Neural cell (in vitro differentiated cells): ENCODE data around the gene PRF1. TPM values are rescaled to one million over a fixed set of nuclear protein-coding genes. Genes with fewer than 3 reads are reported as not detected.

ENCODE experiments used
- H2AFZ ChIP-seq: fragments of 200-600, 300-800 bp; sonication (generic), shearing (Covaris generic); 2 replicates; pipeline ENCODE4 v1.6.0; 2014; ENCODE audit warnings: low read depth, mild to moderate bottlenecking, antibody characterized with exemption, low read length, moderate library complexity
- H3F3A ChIP-seq: fragments of 200-600 bp; shearing (Covaris generic); 2 replicates; pipeline ENCODE4 v1.6.1; 2016; ENCODE audit warnings: mild to moderate bottlenecking, moderate library complexity, mixed read lengths, antibody characterized with exemption, low read length; ENCODE audit not compliant: insufficient read depth, poor library complexity, severe bottlenecking
- H3K27ac ChIP-seq: fragments of 200-600, 300-800 bp; sonication (generic), shearing (Covaris generic); 2 replicates; pipeline ENCODE4 v1.5.1; 2014; ENCODE audit warnings: mild to moderate bottlenecking, low read length, moderate library complexity
- H3K27me3 ChIP-seq: fragments of 300-800, 200-600 bp; sonication (generic), shearing (Covaris generic); 2 replicates; pipeline ENCODE4 v1.6.0; 2014; ENCODE audit warnings: mild to moderate bottlenecking, low read depth, low read length, moderate library complexity; ENCODE audit not compliant: insufficient read depth
- H3K36me3 ChIP-seq: fragments of 300-800, 200-600 bp; sonication (generic), shearing (Covaris generic); 2 replicates; pipeline ENCODE4 v1.5.1; 2014; ENCODE audit warnings: mild to moderate bottlenecking, antibody characterized with exemption, low read length, moderate library complexity; ENCODE audit not compliant: insufficient read depth
- H3K4me2 ChIP-seq: fragments of 300-800, 200-600 bp; sonication (generic), shearing (Covaris generic); 2 replicates; pipeline ENCODE4 v1.6.0; 2014; ENCODE audit warnings: mild to moderate bottlenecking, low read length
- H3K4me3 ChIP-seq: fragments of 300-800, 200-600 bp; sonication (generic), shearing (Covaris generic); 2 replicates; pipeline ENCODE4 v1.5.1; 2014; ENCODE audit warnings: mild to moderate bottlenecking, low read length, moderate library complexity
- H3K79me2 ChIP-seq: fragments of 200-600 bp; shearing (Covaris generic); replicated peaks from 2 replicates; pipeline ENCODE4 v1.6.0; 2014; ENCODE audit warnings: mild to moderate bottlenecking, low read length, moderate library complexity; ENCODE audit not compliant: insufficient read depth
- H3K9ac ChIP-seq: fragments of 300-800, 200-600 bp; sonication (generic), shearing (Covaris generic); 2 replicates; pipeline ENCODE4 v1.6.1; 2016; ENCODE audit warnings: mild to moderate bottlenecking, low read length, mixed read lengths
- H3K9me2 ChIP-seq: fragments of 200-600 bp; shearing (Covaris generic); 2 replicates; pipeline ENCODE4 v1.6.1; 2016; ENCODE audit warnings: mild to moderate bottlenecking, low read length, mixed read lengths; ENCODE audit not compliant: insufficient read depth
- H3K9me3 ChIP-seq: fragments of 200-600, 300-800 bp; sonication (generic), shearing (Covaris generic); 2 replicates; pipeline ENCODE4 v1.6.1; 2016; ENCODE audit warnings: mild to moderate bottlenecking, mixed run types, low read length, moderate library complexity, mixed read lengths
- H4K20me1 ChIP-seq: fragments of 200-600 bp; shearing (Covaris generic); 2 replicates; pipeline ENCODE4 v1.6.1; 2016; ENCODE audit warnings: mild to moderate bottlenecking, mixed run types; ENCODE audit not compliant: insufficient read depth
- EP300 ChIP-seq: fragments of 450-650 bp; conservative IDR thresholded peaks from 2 replicates; pipeline ENCODE4 v1.6.1; 2014; ENCODE audit warnings: antibody characterized with exemption, mild to moderate bottlenecking, moderate library complexity; ENCODE audit not compliant: poor library complexity, severe bottlenecking
- EZH2 ChIP-seq: fragments of 200-600, 300-800 bp; shearing (Covaris generic), sonication (generic); IDR thresholded peaks from 2 replicates; pipeline ENCODE4 v1.6.1; 2014; ENCODE audit warnings: antibody characterized with exemption, low read length, borderline replicate concordance, mild to moderate bottlenecking; ENCODE audit not compliant: insufficient read depth, poor library complexity, severe bottlenecking
- MXI1 ChIP-seq: fragments of 450-650 bp; conservative IDR thresholded peaks from 2 replicates; pipeline ENCODE4 v1.6.1; 2014; ENCODE audit warnings: antibody characterized with exemption, mild to moderate bottlenecking; ENCODE audit not compliant: poor library complexity, severe bottlenecking
- POLR2AphosphoS5 ChIP-seq: IDR thresholded peaks from 2 replicates; pipeline ENCODE4 v1.6.1; 2012
- RAD21 ChIP-seq: fragments of 450-650 bp; conservative IDR thresholded peaks from 2 replicates; pipeline ENCODE4 v1.6.1; 2014; ENCODE audit warnings: antibody characterized with exemption, mild to moderate bottlenecking, moderate library complexity
- SMC3 ChIP-seq: fragments of 450-650 bp; conservative IDR thresholded peaks from 2 replicates; pipeline ENCODE4 v1.6.1; 2014; ENCODE audit warnings: antibody characterized with exemption, mild to moderate bottlenecking, moderate library complexity; ENCODE audit not compliant: poor library complexity
- TAF1 ChIP-seq: IDR thresholded peaks from 2 replicates; pipeline ENCODE4 v1.6.1; 2012; ENCODE audit warnings: low read depth
- polyA plus RNA-seq: library from polyadenylated mRNA; depleted of rRNA; stranded (reverse); fragments of >200 nt; gene quantifications from 2 replicates; pipeline ENCODE4 v1.2.3, GENCODE V29; 2014
- TF ChIP-seq, protein P1 (sequence below): fragments of 450-650 bp; IDR thresholded peaks from 2 replicates; pipeline ENCODE4 v1.5.1; 2014; ENCODE audit warnings: antibody characterized with exemption, mild to moderate bottlenecking, moderate library complexity; ENCODE audit not compliant: poor library complexity, severe bottlenecking
- TF ChIP-seq, protein P2 (sequence below): IDR thresholded peaks from 2 replicates; pipeline ENCODE4 v1.6.1; 2012; ENCODE audit warnings: borderline replicate concordance

Gene PRF1
- polyA plus RNA-seq, 1 donor from 2014 or later = not detected

DNA sequence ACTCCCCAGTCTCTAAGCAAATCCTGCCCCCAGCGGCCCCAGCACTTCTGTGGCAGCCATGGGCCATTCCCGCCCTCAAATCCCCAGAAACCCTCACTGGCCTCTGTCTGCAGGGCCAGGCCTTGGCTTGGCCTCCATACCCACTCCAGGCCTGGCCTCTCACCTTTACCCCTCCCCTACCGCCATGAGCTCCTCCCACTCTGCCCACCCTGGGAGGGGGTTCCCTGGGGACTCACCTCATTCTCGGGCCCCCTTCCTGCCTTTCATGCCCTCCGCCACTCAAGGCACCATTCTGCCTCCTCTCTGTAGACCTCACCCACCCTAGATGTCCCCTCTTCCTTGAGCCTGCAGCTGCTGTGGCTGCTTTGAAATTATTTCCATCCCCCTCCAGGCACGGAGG, 41.0 kb downstream of the PRF1 start:
- H4K20me1 ChIP-seq = no peaks in the 10 kb centered on the region
- H3K79me2 ChIP-seq = no peaks in the 10 kb centered on the region
- H3K36me3 ChIP-seq = no peaks in the 10 kb centered on the region
- no peaks in the 10 kb centered on the region for H3K9me3 ChIP-seq
- no peak for TF ChIP-seq RAD21
- no peaks in the 10 kb centered on the region for H3F3A ChIP-seq
- H2AFZ ChIP-seq = no peak overlapping the region
- no peak overlapping the region for H3K4me2 ChIP-seq
- no peak overlapping the region for H3K4me3 ChIP-seq
- no peaks in the 10 kb centered on the region for H3K27me3 ChIP-seq
- no peak overlapping the region for H3K9ac ChIP-seq
- H3K27ac ChIP-seq = no peak overlapping the region
- no peaks in the 10 kb centered on the region for H3K9me2 ChIP-seq

DNA sequence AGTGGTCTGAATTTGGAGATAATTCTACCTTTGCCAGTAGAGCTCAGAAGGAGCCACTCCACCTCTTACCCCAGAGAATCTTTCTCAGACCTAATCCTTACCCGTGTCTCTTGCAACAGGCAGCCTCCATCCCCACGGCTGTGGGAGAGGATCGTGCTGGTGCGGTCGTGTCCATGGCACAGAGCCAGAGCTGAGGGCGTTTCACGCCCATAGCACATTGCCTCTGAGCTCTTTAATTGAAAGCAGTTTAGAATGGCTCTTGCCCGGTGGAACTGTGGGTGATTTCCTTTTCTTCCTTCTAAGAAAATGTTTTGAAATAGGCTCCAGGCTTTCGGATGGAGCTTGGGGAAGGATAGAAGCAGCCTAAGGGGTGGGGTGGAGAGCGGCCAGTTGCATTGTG, 41.5 kb downstream of the PRF1 start:
- Histone ChIP-seq H3K27me3 (no peaks in the 10 kb centered on the region), H3K4me2 (no peak overlapping the region), H3K36me3 (no peaks in the 10 kb centered on the region), H3K79me2 (no peaks in the 10 kb centered on the region), H2AFZ (no peak overlapping the region), H4K20me1 (no peaks in the 10 kb centered on the region), H3K9ac (no peak overlapping the region), H3K9me2 (no peaks in the 10 kb centered on the region), H3K27ac (no peak overlapping the region), H3F3A (no peaks in the 10 kb centered on the region), H3K4me3 (no peak overlapping the region), H3K9me3 (no peaks in the 10 kb centered on the region)
- TF ChIP-seq TAF1 (no peak), EP300 (no peak), RAD21 (no peak), POLR2AphosphoS5 (no peak), SMC3 (no peak), EZH2 (no peak)

DNA sequence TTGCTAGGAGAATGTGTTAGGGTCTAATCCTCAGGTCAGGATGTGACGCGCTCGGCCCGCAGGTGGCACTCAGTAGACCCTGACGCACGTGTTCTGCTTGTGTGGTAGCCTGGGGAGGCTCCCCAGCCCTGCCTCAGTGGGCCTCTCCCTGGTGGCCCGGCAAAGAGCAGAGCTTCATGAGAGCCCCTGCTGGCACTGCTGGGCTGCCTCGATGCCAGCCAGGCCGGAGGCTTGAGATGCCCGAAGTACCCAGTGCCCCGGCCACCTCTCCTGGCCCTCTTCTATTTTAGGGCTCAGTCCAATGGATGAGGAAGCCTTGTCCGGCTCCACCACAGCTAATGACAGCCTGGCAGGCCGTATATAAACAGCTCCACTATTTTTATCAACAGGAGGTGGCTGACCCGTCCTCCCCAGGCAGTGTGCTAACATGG, 42.0 kb downstream of the PRF1 start:
- Histone ChIP-seq H2AFZ (no peak overlapping the region), H3K9ac (no peak overlapping the region), H3K27me3 (no peaks in the 10 kb centered on the region), H3K4me3 (no peak overlapping the region), H3K27ac (no peak overlapping the region), H3K79me2 (no peaks in the 10 kb centered on the region), H4K20me1 (no peaks in the 10 kb centered on the region), H3K9me3 (no peaks in the 10 kb centered on the region), H3K9me2 (no peaks in the 10 kb centered on the region), H3K36me3 (no peaks in the 10 kb centered on the region), H3K4me2 (no peak overlapping the region), H3F3A (no peaks in the 10 kb centered on the region)
- TF ChIP-seq TAF1 (no peak), SMC3 (no peak), RAD21 (no peak), POLR2AphosphoS5 (no peak), EP300 (no peak), MXI1 (no peak), EZH2 (no peak)
- TF ChIP-seq, protein P1, sequence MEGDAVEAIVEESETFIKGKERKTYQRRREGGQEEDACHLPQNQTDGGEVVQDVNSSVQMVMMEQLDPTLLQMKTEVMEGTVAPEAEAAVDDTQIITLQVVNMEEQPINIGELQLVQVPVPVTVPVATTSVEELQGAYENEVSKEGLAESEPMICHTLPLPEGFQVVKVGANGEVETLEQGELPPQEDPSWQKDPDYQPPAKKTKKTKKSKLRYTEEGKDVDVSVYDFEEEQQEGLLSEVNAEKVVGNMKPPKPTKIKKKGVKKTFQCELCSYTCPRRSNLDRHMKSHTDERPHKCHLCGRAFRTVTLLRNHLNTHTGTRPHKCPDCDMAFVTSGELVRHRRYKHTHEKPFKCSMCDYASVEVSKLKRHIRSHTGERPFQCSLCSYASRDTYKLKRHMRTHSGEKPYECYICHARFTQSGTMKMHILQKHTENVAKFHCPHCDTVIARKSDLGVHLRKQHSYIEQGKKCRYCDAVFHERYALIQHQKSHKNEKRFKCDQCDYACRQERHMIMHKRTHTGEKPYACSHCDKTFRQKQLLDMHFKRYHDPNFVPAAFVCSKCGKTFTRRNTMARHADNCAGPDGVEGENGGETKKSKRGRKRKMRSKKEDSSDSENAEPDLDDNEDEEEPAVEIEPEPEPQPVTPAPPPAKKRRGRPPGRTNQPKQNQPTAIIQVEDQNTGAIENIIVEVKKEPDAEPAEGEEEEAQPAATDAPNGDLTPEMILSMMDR = no peak
- TF ChIP-seq, protein P2, sequence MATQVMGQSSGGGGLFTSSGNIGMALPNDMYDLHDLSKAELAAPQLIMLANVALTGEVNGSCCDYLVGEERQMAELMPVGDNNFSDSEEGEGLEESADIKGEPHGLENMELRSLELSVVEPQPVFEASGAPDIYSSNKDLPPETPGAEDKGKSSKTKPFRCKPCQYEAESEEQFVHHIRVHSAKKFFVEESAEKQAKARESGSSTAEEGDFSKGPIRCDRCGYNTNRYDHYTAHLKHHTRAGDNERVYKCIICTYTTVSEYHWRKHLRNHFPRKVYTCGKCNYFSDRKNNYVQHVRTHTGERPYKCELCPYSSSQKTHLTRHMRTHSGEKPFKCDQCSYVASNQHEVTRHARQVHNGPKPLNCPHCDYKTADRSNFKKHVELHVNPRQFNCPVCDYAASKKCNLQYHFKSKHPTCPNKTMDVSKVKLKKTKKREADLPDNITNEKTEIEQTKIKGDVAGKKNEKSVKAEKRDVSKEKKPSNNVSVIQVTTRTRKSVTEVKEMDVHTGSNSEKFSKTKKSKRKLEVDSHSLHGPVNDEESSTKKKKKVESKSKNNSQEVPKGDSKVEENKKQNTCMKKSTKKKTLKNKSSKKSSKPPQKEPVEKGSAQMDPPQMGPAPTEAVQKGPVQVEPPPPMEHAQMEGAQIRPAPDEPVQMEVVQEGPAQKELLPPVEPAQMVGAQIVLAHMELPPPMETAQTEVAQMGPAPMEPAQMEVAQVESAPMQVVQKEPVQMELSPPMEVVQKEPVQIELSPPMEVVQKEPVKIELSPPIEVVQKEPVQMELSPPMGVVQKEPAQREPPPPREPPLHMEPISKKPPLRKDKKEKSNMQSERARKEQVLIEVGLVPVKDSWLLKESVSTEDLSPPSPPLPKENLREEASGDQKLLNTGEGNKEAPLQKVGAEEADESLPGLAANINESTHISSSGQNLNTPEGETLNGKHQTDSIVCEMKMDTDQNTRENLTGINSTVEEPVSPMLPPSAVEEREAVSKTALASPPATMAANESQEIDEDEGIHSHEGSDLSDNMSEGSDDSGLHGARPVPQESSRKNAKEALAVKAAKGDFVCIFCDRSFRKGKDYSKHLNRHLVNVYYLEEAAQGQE = no peak
